ENCODE results near the gene SHC1.

The SHC1 gene

GRCh38 chr1:154970631-154971340, at the start of gene SHC1:
Gene SHC1, minus strand, starts transcription at chr1:154970747. Its CDS starts 221 bp downstream, at chr1:154970526.
- no peak for DNase-seq (ENCODE audit: low read depth, low spot score)

GRCh38 chr1:155019377-155020245, 49.1 kb upstream of the SHC1 start:
- DNase-seq (ENCODE audit: low read depth, low spot score) = no peak

GRCh38 chr1:155018617-155019348, 48.2 kb upstream of the SHC1 start:
- DNase-seq (ENCODE audit: low read depth, low spot score) = no peak

GRCh38 chr1:155017946-155018316, 47.4 kb upstream of the SHC1 start:
- DNase-seq (ENCODE audit: low read depth, low spot score) = no peak

- peak; percentile 84 for DNase-seq (ENCODE audit: low read depth, low spot score)
These were observed 46.7 kb upstream of the SHC1 start for GRCh38 chr1:155017041-155017945.

- DNase-seq (ENCODE audit: low read depth, low spot score) = no peak
These were observed 45.8 kb upstream of the SHC1 start for GRCh38 chr1:155016231-155016831.

GRCh38 chr1:155015527-155016230, 45.1 kb upstream of the SHC1 start:
- DNase-seq (ENCODE audit: low read depth, low spot score) = no peak

GRCh38 chr1:155014709-155015508, 44.4 kb upstream of the SHC1 start:
- DNase-seq (ENCODE audit: low read depth, low spot score) = no peak

GRCh38 chr1:155013632-155014031, 43.1 kb upstream of the SHC1 start:
- DNase-seq (ENCODE audit: low read depth, low spot score) = no peak

GRCh38 chr1:155012776-155013602, 42.4 kb upstream of the SHC1 start:
- no peak for DNase-seq (ENCODE audit: low read depth, low spot score)

- no peak for DNase-seq (ENCODE audit: low read depth, low spot score)
These were observed 41.5 kb upstream of the SHC1 start for GRCh38 chr1:155012026-155012546.

- DNase-seq (ENCODE audit: low read depth, low spot score) = no peak
These were observed 41.0 kb upstream of the SHC1 start for GRCh38 chr1:155011437-155012025.

- DNase-seq (ENCODE audit: low read depth, low spot score) = no peak
These were observed 40.5 kb upstream of the SHC1 start for GRCh38 chr1:155011004-155011416.

GRCh38 chr1:155010211-155010918, 39.8 kb upstream of the SHC1 start:
- DNase-seq (ENCODE audit: low read depth, low spot score) = no peak

- no peak for DNase-seq (ENCODE audit: low read depth, low spot score)
These were observed 39.2 kb upstream of the SHC1 start for GRCh38 chr1:155009742-155010141.

GRCh38 chr1:155009221-155009711, 38.7 kb upstream of the SHC1 start:
- no peak for DNase-seq (ENCODE audit: low read depth, low spot score)

Measured in activated naive CD8-positive, alpha-beta T cell treated with anti-CD3 and anti-CD28 coated beads, Interleukin-2, amount 50 U/mL, for 16 hours (primary cell).